ENCODE measurements around the gene CNIH3.

CNIH3 gene

DNA sequence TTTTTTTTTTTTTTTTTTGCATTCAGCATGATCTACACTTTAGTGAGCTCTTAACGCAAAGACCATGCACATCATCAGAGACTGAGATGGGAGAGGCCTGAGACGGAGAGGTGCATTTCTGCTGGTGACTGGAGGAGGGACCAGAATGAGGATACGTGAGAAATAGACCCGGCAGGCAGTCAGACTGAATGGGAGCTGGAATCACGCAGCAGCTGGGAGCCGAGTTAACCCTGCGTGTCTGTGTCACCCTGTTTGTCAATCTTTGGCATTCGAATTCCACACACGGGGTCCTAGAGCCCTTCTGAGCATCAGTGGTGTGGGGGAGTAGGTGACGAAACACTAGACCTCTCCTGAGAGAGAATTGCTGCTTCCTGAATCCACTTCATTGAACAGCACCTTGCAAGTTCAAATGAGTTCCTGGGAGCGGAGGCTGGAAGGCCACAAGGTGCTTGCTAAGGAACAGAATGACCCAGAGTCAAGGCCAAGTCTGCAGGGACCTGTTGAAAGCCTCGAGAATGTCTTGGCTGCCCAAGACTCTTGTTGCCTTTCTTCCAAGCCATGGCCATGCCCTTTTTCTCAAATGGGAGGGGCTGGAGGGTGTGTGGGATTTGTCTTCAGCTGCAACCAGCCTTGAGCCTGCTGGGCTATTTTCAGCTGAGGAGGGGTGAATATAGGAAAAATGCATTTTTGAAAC lies 123.3 kb downstream of the CNIH3 start:
- H3K4me3 ChIP-seq, result no peak overlapping the region
- DNase-seq (ENCODE audit: low spot score), result no peak
- TF ChIP-seq, protein P1, sequence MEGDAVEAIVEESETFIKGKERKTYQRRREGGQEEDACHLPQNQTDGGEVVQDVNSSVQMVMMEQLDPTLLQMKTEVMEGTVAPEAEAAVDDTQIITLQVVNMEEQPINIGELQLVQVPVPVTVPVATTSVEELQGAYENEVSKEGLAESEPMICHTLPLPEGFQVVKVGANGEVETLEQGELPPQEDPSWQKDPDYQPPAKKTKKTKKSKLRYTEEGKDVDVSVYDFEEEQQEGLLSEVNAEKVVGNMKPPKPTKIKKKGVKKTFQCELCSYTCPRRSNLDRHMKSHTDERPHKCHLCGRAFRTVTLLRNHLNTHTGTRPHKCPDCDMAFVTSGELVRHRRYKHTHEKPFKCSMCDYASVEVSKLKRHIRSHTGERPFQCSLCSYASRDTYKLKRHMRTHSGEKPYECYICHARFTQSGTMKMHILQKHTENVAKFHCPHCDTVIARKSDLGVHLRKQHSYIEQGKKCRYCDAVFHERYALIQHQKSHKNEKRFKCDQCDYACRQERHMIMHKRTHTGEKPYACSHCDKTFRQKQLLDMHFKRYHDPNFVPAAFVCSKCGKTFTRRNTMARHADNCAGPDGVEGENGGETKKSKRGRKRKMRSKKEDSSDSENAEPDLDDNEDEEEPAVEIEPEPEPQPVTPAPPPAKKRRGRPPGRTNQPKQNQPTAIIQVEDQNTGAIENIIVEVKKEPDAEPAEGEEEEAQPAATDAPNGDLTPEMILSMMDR (IDR thresholded peaks at IDR 0.05), result no peak
- no peak overlapping the region for H3K27ac ChIP-seq

DNA sequence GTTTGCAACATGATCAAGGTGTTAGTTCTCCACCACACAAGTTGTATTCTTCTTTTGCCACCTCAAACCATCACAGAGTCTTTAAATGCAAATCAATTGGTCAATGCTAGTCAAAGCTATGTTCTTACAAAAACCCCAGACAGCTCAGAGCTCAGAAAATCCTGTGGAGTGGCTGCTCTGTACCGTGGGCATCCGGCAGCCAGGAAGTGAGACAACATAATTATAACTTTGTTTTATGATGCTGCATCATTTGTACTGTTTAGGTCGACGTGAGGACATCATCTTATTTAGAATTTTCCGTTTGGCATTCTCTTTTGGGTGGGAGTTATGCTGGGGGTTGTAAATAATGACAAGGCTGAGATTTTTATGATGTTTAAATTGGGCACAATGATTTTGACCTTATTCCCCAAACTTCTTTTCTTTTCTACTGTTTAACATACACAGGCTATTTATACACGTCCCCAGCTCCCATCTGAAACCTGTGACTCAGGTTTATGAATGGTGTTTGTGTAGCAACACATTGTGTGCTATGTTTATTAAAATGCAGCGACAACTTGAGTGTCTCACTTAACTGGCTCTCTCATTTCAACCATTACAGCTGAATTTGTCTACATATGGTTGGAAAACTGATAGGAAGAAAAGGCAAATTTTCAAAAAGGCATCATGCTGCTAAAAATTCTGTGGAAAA lies 124.0 kb downstream of the CNIH3 start:
- TF ChIP-seq, protein P1 (IDR thresholded peaks at IDR 0.05), result no peak
- no peak for DNase-seq (ENCODE audit: low spot score)
- no peak overlapping the region for H3K4me3 ChIP-seq
- no peak overlapping the region for H3K27ac ChIP-seq

DNA sequence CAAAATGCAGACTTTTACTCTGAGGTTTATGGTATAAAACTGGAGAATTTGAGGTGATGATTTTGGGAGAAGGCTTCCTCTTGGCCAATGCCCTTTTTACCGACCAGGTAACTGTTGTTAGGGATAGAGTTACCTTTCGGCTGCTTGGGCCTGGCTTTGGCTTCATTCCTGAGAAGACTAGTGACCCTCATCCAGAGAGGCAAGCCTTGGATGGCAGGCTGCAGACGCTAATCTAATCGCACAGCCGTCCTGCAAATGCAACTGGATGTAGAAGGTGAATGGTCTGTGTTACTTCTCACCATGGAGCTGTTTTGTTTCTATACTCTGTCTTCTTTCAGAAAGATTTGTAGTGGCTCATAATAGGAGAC lies 124.6 kb downstream of the CNIH3 start:
- TF ChIP-seq, protein P1 (IDR thresholded peaks at IDR 0.05), result no peak
- DNase-seq (ENCODE audit: low spot score), result no peak
- Histone ChIP-seq H3K27ac (no peak overlapping the region), H3K4me3 (no peak overlapping the region)

DNA sequence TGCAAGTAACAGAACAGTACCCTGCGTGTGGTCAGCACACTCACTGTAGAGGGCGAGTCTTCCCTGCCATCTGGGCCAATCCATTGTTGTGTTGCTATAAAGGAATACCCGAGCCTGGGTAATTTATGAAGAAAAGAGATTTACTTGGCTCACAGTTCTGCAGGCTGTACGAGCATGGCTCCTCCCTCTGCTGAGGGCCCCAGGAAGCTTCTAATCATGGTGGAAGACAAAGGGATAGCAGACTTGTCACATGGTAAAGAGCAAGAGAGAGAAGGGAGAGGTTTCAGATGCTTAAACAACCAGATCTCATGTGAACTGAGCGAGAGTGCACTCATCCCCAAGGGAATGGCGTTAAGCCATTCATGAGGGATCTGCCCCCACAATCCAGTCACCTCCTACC lies 126.2 kb downstream of the CNIH3 start:
- H3K27ac ChIP-seq, result no peak overlapping the region
- TF ChIP-seq, protein P1 (IDR thresholded peaks at IDR 0.05), result no peak
- no peak for DNase-seq (ENCODE audit: low spot score)
- no peak overlapping the region for H3K4me3 ChIP-seq

DNA sequence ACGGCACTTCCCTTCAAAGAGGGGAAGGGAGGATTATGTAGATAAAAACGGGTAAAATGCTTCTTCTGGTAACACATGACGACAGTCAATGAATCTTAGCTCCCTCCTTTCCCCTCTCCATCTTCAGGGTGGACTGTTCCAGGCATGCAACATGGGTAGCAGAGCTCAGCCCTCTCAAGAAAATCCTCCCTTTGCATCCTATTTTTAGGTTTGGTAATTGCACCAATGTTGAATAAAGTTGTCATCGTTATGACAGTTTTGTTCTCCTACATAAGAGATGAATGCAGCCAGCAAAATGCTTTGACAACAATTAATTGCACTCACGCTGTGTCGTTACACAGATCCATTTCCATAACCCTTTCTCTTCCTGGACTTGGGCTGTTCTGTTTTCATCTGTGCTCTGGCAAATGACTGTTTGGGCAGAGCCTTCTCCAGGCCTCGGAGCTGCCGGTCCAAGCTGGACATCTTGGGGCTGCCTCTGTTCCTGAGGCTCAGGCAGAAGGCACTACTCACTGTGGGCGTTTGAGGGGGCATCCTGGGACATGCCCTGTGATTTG lies 127.6 kb downstream of the CNIH3 start:
- DNase-seq (ENCODE audit: low spot score), result no peak
- Histone ChIP-seq H3K27ac (no peak overlapping the region), H3K4me3 (no peak overlapping the region)
- TF ChIP-seq, protein P1 (IDR thresholded peaks at IDR 0.05), result no peak

DNA sequence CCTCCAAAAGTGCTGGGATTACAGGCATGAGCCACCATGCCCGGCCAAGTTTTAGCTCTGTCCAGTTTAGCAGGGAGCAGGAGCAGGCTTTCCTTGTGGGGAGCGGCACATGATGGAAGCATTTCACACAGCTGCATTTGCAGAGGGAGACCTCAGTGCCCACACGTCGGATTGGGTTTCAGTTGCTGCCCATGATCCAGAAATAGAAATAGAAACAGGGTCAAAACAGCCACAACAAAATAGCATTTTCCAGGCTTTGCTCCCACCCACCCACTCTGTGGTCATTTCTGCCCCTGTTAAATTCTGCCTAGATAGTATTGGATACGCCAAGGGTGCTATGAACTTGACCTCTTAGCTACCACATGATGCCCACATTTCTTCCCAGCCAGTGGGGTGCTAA lies 128.4 kb downstream of the CNIH3 start:
- H3K27ac ChIP-seq, result no peak overlapping the region
- no peak for DNase-seq (ENCODE audit: low spot score)
- H3K4me3 ChIP-seq, result no peak overlapping the region
- TF ChIP-seq, protein P1 (IDR thresholded peaks at IDR 0.05), result no peak

DNA sequence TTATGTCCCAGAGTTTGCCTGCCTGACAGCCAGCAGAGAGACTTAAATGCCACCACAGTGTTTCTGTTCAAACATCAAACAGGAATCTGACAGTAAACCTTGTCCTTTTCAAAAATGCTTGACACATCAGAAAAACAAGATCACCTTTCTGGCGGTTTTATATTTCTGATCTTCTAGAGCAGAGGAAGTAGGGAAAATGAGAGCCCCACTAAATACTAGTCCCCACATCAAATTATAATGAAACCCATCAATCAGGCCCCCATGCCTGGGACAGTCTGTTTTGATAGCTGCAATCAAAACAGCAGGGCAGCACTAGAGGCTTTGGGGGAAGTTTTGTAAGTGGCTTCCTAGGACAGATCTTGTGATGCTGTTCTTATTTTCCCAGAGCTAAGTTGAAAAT lies 129.3 kb downstream of the CNIH3 start:
- Histone ChIP-seq H3K4me3 (no peak overlapping the region), H3K27ac (no peak overlapping the region)
- TF ChIP-seq, protein P1 (IDR thresholded peaks at IDR 0.05), result no peak
- no peak for DNase-seq (ENCODE audit: low spot score)

Measured in coronary artery (tissue), 2 donors.